Fibroblast of lung (primary cell): ENCODE results near the gene MYO1H. TPM values are rescaled to one million over a fixed set of nuclear protein-coding genes. Genes with fewer than 3 reads are reported as not detected.

Experiments
- DNase-seq, 2 donors: peaks; one replicate each; pipeline versions ENCODE4 v3.0.0 to v3.0.0-alpha.2; 2010; ENCODE audit warnings: low read depth in 2 of 2
- H2AFZ ChIP-seq: 2 replicates; pipeline ENCODE4 v1.5.1; 2012; ENCODE audit warnings: low read length, control low read depth, inconsistent platforms
- H3K27ac ChIP-seq: 2 replicates; pipeline ENCODE4 v1.5.1; 2011; ENCODE audit warnings: low read length, control low read depth; ENCODE audit not compliant: insufficient read depth
- H3K27me3 ChIP-seq: 2 replicates; pipeline ENCODE4 v1.5.1; 2011; ENCODE audit warnings: mild to moderate bottlenecking, low read length; ENCODE audit not compliant: control insufficient read depth, insufficient read depth
- H3K36me3 ChIP-seq: 2 replicates; pipeline ENCODE4 v1.5.1; 2011; ENCODE audit warnings: low read length; ENCODE audit not compliant: control insufficient read depth, insufficient read depth
- H3K4me1 ChIP-seq: 2 replicates; pipeline ENCODE4 v1.5.1; 2011; ENCODE audit warnings: low read length; ENCODE audit not compliant: control insufficient read depth, insufficient read depth; ENCODE audit errors: extremely low read depth
- H3K4me2 ChIP-seq: 2 replicates; pipeline ENCODE4 v1.5.1; 2011; ENCODE audit warnings: low read length, control low read depth; ENCODE audit not compliant: insufficient read depth; ENCODE audit errors: extremely low read depth
- H3K4me3 ChIP-seq, 4 experiments: fragments of 200-600 bp in 1 of 4; sonication (generic) in 1 of 4; replicated peaks in 1 of 4; 2 replicates each; pipeline ENCODE4 v1.5.1; 2011 to 2016; ENCODE audit warnings: low read length in 4 of 4, low read depth in 3 of 4, mild to moderate bottlenecking in 3 of 4, control low read depth in 2 of 4, inconsistent platforms in 1 of 4, mixed read lengths in 1 of 4; ENCODE audit not compliant: insufficient read depth in 1 of 4; ENCODE audit errors: control extremely low read depth in 1 of 4
- H3K79me2 ChIP-seq: 2 replicates; pipeline ENCODE4 v1.5.1; 2012; ENCODE audit warnings: mild to moderate bottlenecking, low read length, inconsistent platforms; ENCODE audit not compliant: control insufficient read depth, insufficient read depth
- H3K9ac ChIP-seq: 2 replicates; pipeline ENCODE4 v1.5.1; 2011; ENCODE audit warnings: mild to moderate bottlenecking, low read length, control low read depth; ENCODE audit not compliant: insufficient read depth
- H3K9me3 ChIP-seq: 2 replicates; pipeline ENCODE4 v1.5.1; 2012; ENCODE audit warnings: low read depth, low read length; ENCODE audit not compliant: control insufficient read depth, insufficient read depth
- H4K20me1 ChIP-seq: 2 replicates; pipeline ENCODE4 v1.5.1; 2011; ENCODE audit warnings: low read length; ENCODE audit not compliant: control insufficient read depth, insufficient read depth; ENCODE audit errors: extremely low read depth
- CTCF ChIP-seq, 2 donors: IDR thresholded peaks in 1 of 2; conservative IDR thresholded peaks in 1 of 2; 1 replicate in 1 of 2; 2 replicates in 1 of 2; pipeline ENCODE4 v1.5.1; 2011 to 2012; ENCODE audit warnings: low read length in 2 of 2, control low read depth in 1 of 2, inconsistent platforms in 1 of 2, low read depth in 1 of 2, mild to moderate bottlenecking in 1 of 2
- EZH2 ChIP-seq: IDR thresholded peaks from 2 replicates; pipeline ENCODE4 v1.5.1; 2012; ENCODE audit warnings: low read length, control low read depth, mild to moderate bottlenecking; ENCODE audit errors: missing control alignments
- polyA plus RNA-seq, 2 donors: library from polyadenylated mRNA; depleted of rRNA in 1 of 2; stranded (reverse) in 1 of 2; unstranded in 1 of 2; fragments of >200 nt; gene quantifications; 2 replicates each; pipeline ENCODE4 v1.2.1, GENCODE V29; 2011 to 2012; ENCODE audit warnings: missing spikeins in 1 of 2
- total RNA-seq: library from RNA; depleted of rRNA; stranded (reverse); fragments of >200 nt; gene quantifications from 2 replicates; pipeline ENCODE4 v1.2.1, GENCODE V29; 2014

MYO1H gene
- total and polyA plus RNA-seq, 2 donors (not counting 1 experiment from before 2014, with no cell fraction given), result 0.07 TPM; not detected in 1

GRCh38 chr12:109482894-109483293 is 135.2 kb downstream of the MYO1H start:
- no peak for DNase-seq
- Histone ChIP-seq H3K27me3 (no peaks in the 10 kb centered on the region), H3K79me2 (peaks cover 19% of the 10 kb centered on the region), H4K20me1 (no peaks in the 10 kb centered on the region), H3K27ac (no peak overlapping the region), H3K4me3 (no peak overlapping the region), H3K4me1 (peaks cover 4% of the 10 kb centered on the region), H3K36me3 (peaks cover 18% of the 10 kb centered on the region), H3K9me3 (no peaks in the 10 kb centered on the region), H3K9ac (no peak overlapping the region), H2AFZ (no peak overlapping the region), H3K4me2 (no peak overlapping the region)
- TF ChIP-seq EZH2, result no peak
- no peak for TF ChIP-seq CTCF (conservative IDR thresholded peaks at IDR 0.05 in 1 of 2, IDR thresholded peaks at IDR 0.05 in 1 of 2; ENCODE audit: low read depth in 1 of 2, low read length in 2 of 2)

- no peak for DNase-seq
- Histone ChIP-seq H3K27me3 (no peaks in the 10 kb centered on the region), H2AFZ (no peak overlapping the region), H3K36me3 (peaks cover 18% of the 10 kb centered on the region), H3K4me2 (no peak overlapping the region), H3K9ac (no peak overlapping the region), H3K4me3 (no peak overlapping the region), H3K27ac (no peak overlapping the region), H4K20me1 (no peaks in the 10 kb centered on the region), H3K4me1 (peaks cover 4% of the 10 kb centered on the region), H3K79me2 (peaks cover 14% of the 10 kb centered on the region), H3K9me3 (no peaks in the 10 kb centered on the region)
- TF ChIP-seq EZH2, result no peak
- no peak for TF ChIP-seq CTCF (conservative IDR thresholded peaks at IDR 0.05 in 1 of 2, IDR thresholded peaks at IDR 0.05 in 1 of 2; ENCODE audit: low read depth in 1 of 2, low read length in 2 of 2)
These were observed 135.6 kb downstream of the MYO1H start for GRCh38 chr12:109483346-109483745.

- Histone ChIP-seq H3K36me3 (peaks cover 23% of the 10 kb centered on the region), H3K4me2 (no peak overlapping the region), H2AFZ (no peak overlapping the region), H3K9ac (no peak overlapping the region), H3K9me3 (no peaks in the 10 kb centered on the region), H4K20me1 (no peaks in the 10 kb centered on the region), H3K4me3 (no peak overlapping the region), H3K27ac (no peak overlapping the region), H3K27me3 (no peaks in the 10 kb centered on the region), H3K79me2 (no peaks in the 10 kb centered on the region), H3K4me1 (no peaks in the 10 kb centered on the region)
- no peak for DNase-seq
- no peak for TF ChIP-seq EZH2
- no peak for TF ChIP-seq CTCF (conservative IDR thresholded peaks at IDR 0.05 in 1 of 2, IDR thresholded peaks at IDR 0.05 in 1 of 2; ENCODE audit: low read depth in 1 of 2, low read length in 2 of 2)
These were observed 137.5 kb downstream of the MYO1H start for GRCh38 chr12:109485201-109485600.
